ENCODE data around the gene SUN2. TPM values are rescaled to one million over a fixed set of nuclear protein-coding genes. Genes with fewer than 3 reads are reported as not detected.

The SUN2 gene
- polyA plus RNA-seq, 3 donors: 95.8 to 159 (median 97.8) TPM

DNA sequence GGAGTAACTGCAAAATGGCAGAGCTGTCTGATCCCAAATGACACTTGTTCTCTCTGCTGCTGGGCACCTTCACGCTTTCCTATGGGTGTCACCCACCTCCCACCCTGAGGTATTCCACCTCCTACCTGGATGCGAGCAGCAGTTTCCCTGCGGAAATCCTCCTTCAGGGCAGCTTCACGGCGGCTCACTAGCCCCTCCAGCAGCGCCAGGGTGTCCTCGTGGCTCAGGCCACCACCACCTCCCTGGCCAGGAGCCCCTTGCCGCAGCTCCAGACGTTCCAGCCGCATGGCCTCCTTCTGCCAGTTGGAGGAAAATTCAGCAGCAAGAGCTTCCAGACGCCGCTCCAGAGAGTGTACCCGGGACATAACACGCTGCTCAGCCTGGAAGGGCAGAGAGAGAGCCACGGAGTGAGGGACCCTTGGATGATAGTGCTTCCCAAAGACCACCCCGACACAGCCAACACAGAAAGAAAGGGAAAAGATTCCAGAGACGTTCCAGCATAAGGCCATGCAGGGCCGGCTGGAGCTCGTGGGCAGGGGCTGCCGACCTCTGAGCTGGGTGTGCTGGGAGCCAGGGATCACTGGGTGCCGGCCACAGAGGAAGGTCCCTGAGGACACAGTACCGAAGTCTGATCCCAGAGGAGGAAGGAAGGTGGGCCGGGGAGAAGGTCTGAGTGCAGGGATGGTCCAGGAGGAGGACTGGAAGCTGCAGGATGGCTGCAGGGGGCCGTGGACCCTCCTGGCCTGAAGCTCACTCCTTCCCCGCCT is 13.4 kb downstream of the SUN2 start:
- H3K9me3 Mint-ChIP-seq: no peaks in the 10 kb centered on the region
- H3K4me1 Mint-ChIP-seq: no peaks in the 10 kb centered on the region
- Histone ChIP-seq H3K27ac (ENCODE audit: low read depth in 1 of 2, low read length in 2 of 2) (no peak overlapping the region), H3K9me3 (replicated peaks in 1 of 2; ENCODE audit: control insufficient read depth in 1 of 2, insufficient read depth in 1 of 2, low read length in 2 of 2) (no peaks in the 10 kb centered on the region), H3K4me2 (replicated peaks; ENCODE audit: extremely low read depth, low read length, poor library complexity, severe bottlenecking) (no peak overlapping the region), H2AFZ (ENCODE audit: insufficient read depth, low read depth, low read length, poor library complexity, severe bottlenecking) (no peak overlapping the region), H3K4me1 (ENCODE audit: control insufficient read depth in 1 of 2, insufficient read depth in 2 of 2, low read length in 2 of 2) (no peaks in the 10 kb centered on the region), H3K36me3 (replicated peaks in 1 of 2; ENCODE audit: control insufficient read depth in 1 of 2, insufficient read depth in 2 of 2, low read length in 2 of 2) (peaks cover 97 to 100% of the 10 kb centered on the region in 2 donors), H3K27me3 (ENCODE audit: control insufficient read depth in 2 of 2, insufficient read depth in 2 of 2, low read length in 2 of 2) (no peaks in the 10 kb centered on the region), H3K79me2 (ENCODE audit: insufficient read depth, low read length) (peaks cover 76% of the 10 kb centered on the region), H4K20me1 (ENCODE audit: insufficient read depth, low read length) (peaks cover 99% of the 10 kb centered on the region), H3K9ac (ENCODE audit: insufficient read depth, low read length, poor library complexity, severe bottlenecking) (no peak overlapping the region), H3K4me3 (replicated peaks in 1 of 3; ENCODE audit: low read depth in 2 of 3, low read length in 3 of 3) (no peak overlapping the region)
- intact Hi-C loops (cut with micrococcal nuclease): no loop called here
- 99% methylated on average over 20 of the region's 25 CpGs for WGBS (ENCODE audit: insufficient coverage)
- peaks cover 88 to 100% of the 10 kb centered on the region in 2 donors for H3K36me3 Mint-ChIP-seq
- no peak overlapping the region for H3K4me3 Mint-ChIP-seq
- DNase-seq: no peak
- TF ChIP-seq CTCF (IDR thresholded peaks at IDR 0.05): no peak
- H3K27me3 Mint-ChIP-seq (ENCODE audit: low read depth in 3 of 3): peaks cover 0 to 1% (median 0%) of the 10 kb centered on the region in 3 donors
- peak overlapping the region in 3 of 7 donors; percentile 33 to 43 (median 38) for H3K27ac Mint-ChIP-seq

DNA sequence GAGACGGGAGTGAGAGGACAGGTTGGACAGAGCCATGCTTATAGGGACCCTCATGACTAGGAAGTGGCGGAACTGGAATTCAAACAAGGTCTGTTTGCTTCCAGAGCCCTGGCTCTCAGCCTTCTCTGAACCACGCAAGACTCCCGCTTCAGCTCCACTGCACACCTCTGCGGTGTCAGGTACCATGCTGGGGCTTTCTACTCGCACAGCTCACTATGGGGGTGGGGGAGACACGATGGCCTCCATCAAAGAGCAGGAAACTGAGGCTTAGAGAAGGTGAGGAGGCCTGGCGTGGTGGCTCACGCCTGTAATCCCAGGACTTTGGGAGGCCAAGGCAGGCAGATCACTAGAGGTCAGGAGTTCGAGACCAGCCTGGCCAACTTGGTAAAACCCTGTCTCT is 14.2 kb downstream of the SUN2 start:
- Histone ChIP-seq H3K4me2 (replicated peaks; ENCODE audit: extremely low read depth, low read length, poor library complexity, severe bottlenecking) (no peak overlapping the region), H3K4me3 (replicated peaks in 1 of 3; ENCODE audit: low read depth in 2 of 3, low read length in 3 of 3) (no peak overlapping the region), H3K9ac (ENCODE audit: insufficient read depth, low read length, poor library complexity, severe bottlenecking) (no peak overlapping the region), H3K36me3 (replicated peaks in 1 of 2; ENCODE audit: control insufficient read depth in 1 of 2, insufficient read depth in 2 of 2, low read length in 2 of 2) (peaks cover 99 to 100% of the 10 kb centered on the region in 2 donors), H4K20me1 (ENCODE audit: insufficient read depth, low read length) (peaks cover 100% of the 10 kb centered on the region), H3K4me1 (ENCODE audit: control insufficient read depth in 1 of 2, insufficient read depth in 2 of 2, low read length in 2 of 2) (no peaks in the 10 kb centered on the region), H3K79me2 (ENCODE audit: insufficient read depth, low read length) (peaks cover 71% of the 10 kb centered on the region), H3K9me3 (replicated peaks in 1 of 2; ENCODE audit: control insufficient read depth in 1 of 2, insufficient read depth in 1 of 2, low read length in 2 of 2) (no peaks in the 10 kb centered on the region), H2AFZ (ENCODE audit: insufficient read depth, low read depth, low read length, poor library complexity, severe bottlenecking) (no peak overlapping the region), H3K27me3 (ENCODE audit: control insufficient read depth in 2 of 2, insufficient read depth in 2 of 2, low read length in 2 of 2) (no peaks in the 10 kb centered on the region), H3K27ac (ENCODE audit: low read depth in 1 of 2, low read length in 2 of 2) (no peak overlapping the region)
- no peaks in the 10 kb centered on the region for H3K4me1 Mint-ChIP-seq
- H3K27ac Mint-ChIP-seq: peak overlapping the region in 1 of 7 donors; percentile 26
- intact Hi-C loops (cut with micrococcal nuclease): no loop called here
- H3K27me3 Mint-ChIP-seq (ENCODE audit: low read depth in 3 of 3): peaks cover 0 to 1% (median 0%) of the 10 kb centered on the region in 3 donors
- TF ChIP-seq CTCF (IDR thresholded peaks at IDR 0.05): no peak
- WGBS (ENCODE audit: insufficient coverage): 98% methylated on average over 7 of the region's 10 CpGs
- DNase-seq: no peak
- H3K9me3 Mint-ChIP-seq: no peaks in the 10 kb centered on the region
- H3K36me3 Mint-ChIP-seq: peaks cover 91 to 100% of the 10 kb centered on the region in 2 donors
- H3K4me3 Mint-ChIP-seq: no peak overlapping the region
